GM23338 (cell line): ENCODE results near the gene SURF4.

Experiments
- CREB1 ChIP-seq: fragments of 250-450 bp; sonication (Bioruptor Pico); IDR thresholded peaks from 2 replicates; pipeline ENCODE4 v1.5.0; 2020; ENCODE audit warnings: low read depth, mild to moderate bottlenecking, moderate library complexity
- CTCF ChIP-seq, 2 experiments: fragments of 200-600 bp in 1 of 2; sonication (generic) in 1 of 2; conservative IDR thresholded peaks; 2 replicates each; pipeline versions ENCODE4 v1.5.1 to v1.6.1; 2016 to 2017; ENCODE audit warnings: antibody characterized with exemption in 2 of 2, low read depth in 2 of 2, mild to moderate bottlenecking in 2 of 2, moderate library complexity in 1 of 2
- ETS1 ChIP-seq: IDR thresholded peaks from 2 replicates; pipeline ENCODE4 v1.6.1; 2016; ENCODE audit warnings: antibody characterized with exemption
- EZH2 ChIP-seq: fragments of 200-600 bp; sonication (generic); IDR thresholded peaks from one replicate; pipeline ENCODE4 v1.8.0; 2017; ENCODE audit warnings: antibody characterized with exemption, mild to moderate bottlenecking, low read depth; ENCODE audit not compliant: unreplicated experiment
- POLR2AphosphoS5 ChIP-seq: IDR thresholded peaks from 2 replicates; pipeline ENCODE4 v1.6.1; 2016; ENCODE audit warnings: antibody characterized with exemption, low read depth
- STAT1 ChIP-seq: IDR thresholded peaks from one replicate; pipeline ENCODE4 v1.6.1; 2016; ENCODE audit warnings: antibody characterized with exemption; ENCODE audit not compliant: unreplicated experiment
- ZNF331 ChIP-seq: fragments of 250-450 bp; sonication (Bioruptor Pico); IDR thresholded peaks from 2 replicates; pipeline ENCODE4 v1.5.0; 2020; ENCODE audit warnings: low read depth, mild to moderate bottlenecking, moderate library complexity

GRCh38 chr9:133351526-133351907 lies 24.3 kb downstream of the SURF4 start:
- TF ChIP-seq CTCF (conservative IDR thresholded peaks at IDR 0.05; ENCODE audit: low read depth in 2 of 2), result no peak
- no peak for TF ChIP-seq EZH2
- TF ChIP-seq POLR2AphosphoS5, result no peak
- no peak for TF ChIP-seq ETS1
- TF ChIP-seq ZNF331 (CRISPR knock-in tag), result no peak
- TF ChIP-seq STAT1, result no peak
- no peak for TF ChIP-seq CREB1 (CRISPR knock-in tag)
